Liver (tissue), 9 donors: Measurements from ENCODE around the gene LLPH. TPM values are rescaled to one million over a fixed set of nuclear protein-coding genes. Genes with fewer than 3 reads are reported as not detected.

Source experiments
- DNase-seq: peaks from one replicate; pipeline ENCODE4 v3.0.0-alpha.2; 2017; ENCODE audit warnings: low spot score
- H3K27ac ChIP-seq, 2 donors: one replicate each; pipeline ENCODE4 v1.7.0; 2013; ENCODE audit warnings: inconsistent platforms in 2 of 2, low read length in 2 of 2, control low read depth in 1 of 2, low read depth in 1 of 2, mild to moderate bottlenecking in 1 of 2
- H3K27me3 ChIP-seq, 4 donors: one replicate each; pipeline versions ENCODE4 v1.6.1 to v1.7.0; 2013; ENCODE audit warnings: low read length in 3 of 4, inconsistent platforms in 1 of 4, mild to moderate bottlenecking in 1 of 4, moderate library complexity in 1 of 4; ENCODE audit not compliant: control insufficient read depth in 4 of 4, insufficient read depth in 4 of 4
- H3K36me3 ChIP-seq, 4 donors: one replicate each; pipeline versions ENCODE4 v1.6.1 to v1.7.0; 2013; ENCODE audit warnings: low read length in 3 of 4, mild to moderate bottlenecking in 3 of 4, low read depth in 1 of 4, moderate library complexity in 1 of 4; ENCODE audit not compliant: control insufficient read depth in 4 of 4, insufficient read depth in 3 of 4
- H3K4me1 ChIP-seq, 4 donors: one replicate each; pipeline versions ENCODE4 v1.6.1 to v1.7.0; 2013; ENCODE audit warnings: low read length in 3 of 4, mild to moderate bottlenecking in 3 of 4, moderate library complexity in 1 of 4; ENCODE audit not compliant: control insufficient read depth in 4 of 4, insufficient read depth in 4 of 4
- H3K4me3 ChIP-seq, 3 donors: one replicate each; pipeline versions ENCODE4 v1.6.1 to v1.7.0; 2013; ENCODE audit warnings: low read length in 3 of 3, control low read depth in 1 of 3, low read depth in 1 of 3, mild to moderate bottlenecking in 1 of 3
- H3K9ac ChIP-seq, 2 donors: one replicate each; pipeline ENCODE4 v1.7.0; 2013; ENCODE audit warnings: low read length in 2 of 2, mild to moderate bottlenecking in 2 of 2, moderate library complexity in 2 of 2, control low read depth in 1 of 2, low read depth in 1 of 2
- H3K9me3 ChIP-seq, 4 donors: one replicate each; pipeline versions ENCODE4 v1.6.1 to v1.7.0; 2013; ENCODE audit warnings: low read length in 3 of 4; ENCODE audit not compliant: control insufficient read depth in 4 of 4
- ATF3 ChIP-seq: IDR thresholded peaks from 2 replicates; pipeline ENCODE4 v1.6.1; 2016; ENCODE audit warnings: antibody characterized with exemption
- CTCF ChIP-seq: fragments of 150-350 bp; IDR thresholded peaks from 2 replicates; pipeline ENCODE4 v1.5.1; 2017; ENCODE audit warnings: improper control_type of control experiment, low read depth, low read length; ENCODE audit not compliant: missing input control
- EGR1 ChIP-seq, 2 donors: IDR thresholded peaks; 2 replicates each; pipeline ENCODE4 v1.6.1; 2016 to 2018; ENCODE audit warnings: antibody characterized with exemption in 2 of 2, low read depth in 2 of 2
- FOXA1 ChIP-seq: IDR thresholded peaks from 2 replicates; pipeline ENCODE4 v1.6.1; 2016; ENCODE audit warnings: antibody characterized with exemption
- FOXA2 ChIP-seq: IDR thresholded peaks from 2 replicates; pipeline ENCODE4 v1.6.1; 2016; ENCODE audit warnings: antibody characterized with exemption
- GABPA ChIP-seq, 2 donors: IDR thresholded peaks in 1 of 2; conservative IDR thresholded peaks in 1 of 2; 2 replicates each; pipeline ENCODE4 v1.6.1; 2016; ENCODE audit warnings: antibody characterized with exemption in 2 of 2, mild to moderate bottlenecking in 1 of 2, moderate library complexity in 1 of 2
- HNF4A ChIP-seq, 2 donors: conservative IDR thresholded peaks; 2 replicates each; pipeline ENCODE4 v1.6.1; 2016; ENCODE audit warnings: antibody characterized with exemption in 2 of 2, mild to moderate bottlenecking in 2 of 2
- HNF4G ChIP-seq: IDR thresholded peaks from 2 replicates; pipeline ENCODE4 v1.6.1; 2016; ENCODE audit warnings: antibody characterized with exemption
- JUND ChIP-seq, 2 donors: IDR thresholded peaks; 2 replicates each; pipeline ENCODE4 v1.6.1; 2016; ENCODE audit warnings: antibody characterized with exemption in 2 of 2
- MAX ChIP-seq: IDR thresholded peaks from 2 replicates; pipeline ENCODE4 v1.6.1; 2016; ENCODE audit warnings: antibody characterized with exemption
- NR2F2 ChIP-seq: IDR thresholded peaks from 2 replicates; pipeline ENCODE4 v1.6.1; 2016; ENCODE audit warnings: antibody characterized with exemption
- RAD21 ChIP-seq, 2 donors: IDR thresholded peaks; 2 replicates each; pipeline ENCODE4 v1.6.1; 2016; ENCODE audit warnings: antibody characterized with exemption in 2 of 2, mild to moderate bottlenecking in 2 of 2
- REST ChIP-seq: IDR thresholded peaks from 2 replicates; pipeline ENCODE4 v1.6.1; 2016; ENCODE audit warnings: antibody characterized with exemption, mild to moderate bottlenecking
- RXRA ChIP-seq, 2 donors: IDR thresholded peaks; 2 replicates each; pipeline ENCODE4 v1.6.1; 2017 to 2018; ENCODE audit warnings: antibody characterized with exemption in 2 of 2, mild to moderate bottlenecking in 1 of 2
- SP1 ChIP-seq: IDR thresholded peaks from 2 replicates; pipeline ENCODE4 v1.6.1; 2018; ENCODE audit warnings: antibody characterized with exemption, mild to moderate bottlenecking
- TAF1 ChIP-seq: conservative IDR thresholded peaks from 2 replicates; pipeline ENCODE4 v1.6.1; 2016; ENCODE audit warnings: antibody characterized with exemption, mild to moderate bottlenecking
- YY1 ChIP-seq: IDR thresholded peaks from 2 replicates; pipeline ENCODE4 v1.6.1; 2016; ENCODE audit warnings: antibody characterized with exemption, mild to moderate bottlenecking
- ZBTB33 ChIP-seq: IDR thresholded peaks from 2 replicates; pipeline ENCODE4 v1.6.1; 2016; ENCODE audit warnings: antibody characterized with exemption
- WGBS: extraction: QIAGEN DNeasy Blood & Tissue Kit; methylation state at CpG from one replicate; pipeline ENCODE4 v1.1.7; 2013; 5-methylcytosine and 5-hydroxymethylcytosine counted together
- polyA plus RNA-seq, 2 donors: library from polyadenylated mRNA; stranded (reverse) in 1 of 2; unstranded in 1 of 2; fragments of 200-250 nt in 1 of 2; fragments of >200 nt in 1 of 2; fragmentation: Nextera tagmentation in 1 of 2; extraction: Ambion mirVana in 1 of 2; gene quantifications; one replicate each; pipeline versions ENCODE4 v1.2.1 to v1.2.3, GENCODE V29; 2013 to 2015
- total RNA-seq, 2 donors: library from RNA; depleted of rRNA; stranded (reverse); fragments of >200 nt; gene quantifications; one replicate each; pipeline ENCODE4 v1.2.3, GENCODE V29; 2014
- donor health status: healthy.
- donor health status: healthy.
- donor health status: healthy.
- donor health status: healthy.
- donor health status: healthy.

LLPH gene
- total and polyA plus RNA-seq, 4 donors = 2.6 to 18.1 (median 6.6) TPM

- TF ChIP-seq MAX = no peak
- TF ChIP-seq RAD21 (IDR thresholded peaks at IDR 0.05) = no peak
- no peak for TF ChIP-seq HNF4A (conservative IDR thresholded peaks at IDR 0.05)
- no peak for TF ChIP-seq YY1
- TF ChIP-seq HNF4G = no peak
- peak overlapping the region; percentile 2 to 99 (median 83) for H3K4me3 ChIP-seq
- H3K36me3 ChIP-seq = no peaks in the 10 kb centered on the region
- H3K27ac ChIP-seq = peak overlapping the region; percentile 2 to 99
- no peak for DNase-seq
- no peaks in the 10 kb centered on the region for H3K27me3 ChIP-seq
- WGBS = 87% methylated on average over 8 of the region's 8 CpGs
- H3K9me3 ChIP-seq = peaks cover 0 to 3% (median 0%) of the 10 kb centered on the region in 4 donors
- H3K9ac ChIP-seq = no peak overlapping the region
- H3K4me1 ChIP-seq = peaks cover 2 to 12% (median 7%) of the 10 kb centered on the region in 4 donors
Measured at GRCh38 chr12:66168410-66168809, 37.9 kb upstream of the LLPH start.

- Histone ChIP-seq H3K27ac (no peak overlapping the region), H3K4me1 (peaks cover 2 to 12% (median 7%) of the 10 kb centered on the region in 4 donors), H3K36me3 (peaks cover 0 to 1% (median 0%) of the 10 kb centered on the region in 4 donors), H3K9me3 (no peaks in the 10 kb centered on the region), H3K4me3 (no peak overlapping the region), H3K27me3 (no peaks in the 10 kb centered on the region), H3K9ac (no peak overlapping the region)
- TF ChIP-seq FOXA1 (no peak), RXRA (IDR thresholded peaks at IDR 0.05) (no peak), REST (no peak), MAX (no peak), HNF4G (no peak), ZBTB33 (no peak), RAD21 (IDR thresholded peaks at IDR 0.05) (no peak), JUND (IDR thresholded peaks at IDR 0.05) (no peak), YY1 (no peak), EGR1 (IDR thresholded peaks at IDR 0.05; ENCODE audit: low read depth in 2 of 2) (no peak), TAF1 (no peak), ATF3 (no peak), NR2F2 (no peak), SP1 (no peak), HNF4A (conservative IDR thresholded peaks at IDR 0.05) (no peak), GABPA (IDR thresholded peaks at IDR 0.05 in 1 of 2, conservative IDR thresholded peaks at IDR 0.05 in 1 of 2) (no peak), FOXA2 (no peak), CTCF (no peak)
- WGBS = 69% methylated on average over 2 of the region's 2 CpGs
- no peak for DNase-seq
Measured at GRCh38 chr12:66166561-66166960, 36.0 kb upstream of the LLPH start.
